ENCODE results near the gene RBM7. TPM values are rescaled to one million over a fixed set of nuclear protein-coding genes. Genes with fewer than 3 reads are reported as not detected.

Gene RBM7
- total RNA-seq, 4 donors from 2014 or later, result 14.7 to 15.5 (median 15.3) TPM

DNA sequence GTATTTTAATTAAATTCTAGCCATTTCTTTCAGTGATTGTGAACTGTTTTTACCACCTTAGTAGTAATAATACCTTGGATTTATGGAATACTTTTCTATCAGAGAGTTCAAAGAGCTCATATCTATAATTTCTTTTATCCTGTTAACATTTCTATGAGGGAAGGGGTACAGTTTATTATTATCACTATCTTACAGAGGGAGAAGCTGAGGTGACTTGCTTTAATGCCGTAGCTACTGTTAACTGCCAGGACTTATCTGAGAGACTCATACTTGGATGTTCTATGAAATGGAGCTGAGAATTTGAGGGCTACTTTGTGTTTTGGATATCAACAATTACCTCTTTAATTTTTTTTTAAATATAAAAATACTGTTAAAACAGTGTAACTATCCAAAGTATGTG, 42.1 kb downstream of the RBM7 start:
- no peak overlapping the region for H3K4me3 ChIP-seq
- no peak for DNase-seq (ENCODE audit: low spot score in 2 of 2)
- H3K9me3 ChIP-seq, result no peaks in the 10 kb centered on the region
- H3K27me3 ChIP-seq, result no peaks in the 10 kb centered on the region
- peaks cover 0 to 37% (median 12%) of the 10 kb centered on the region in 4 donors for H3K4me1 ChIP-seq
- no peak for TF ChIP-seq EP300 (IDR thresholded peaks at IDR 0.05)
- no peak for TF ChIP-seq POLR2A (IDR thresholded peaks at IDR 0.05)
- TF ChIP-seq, protein P1, sequence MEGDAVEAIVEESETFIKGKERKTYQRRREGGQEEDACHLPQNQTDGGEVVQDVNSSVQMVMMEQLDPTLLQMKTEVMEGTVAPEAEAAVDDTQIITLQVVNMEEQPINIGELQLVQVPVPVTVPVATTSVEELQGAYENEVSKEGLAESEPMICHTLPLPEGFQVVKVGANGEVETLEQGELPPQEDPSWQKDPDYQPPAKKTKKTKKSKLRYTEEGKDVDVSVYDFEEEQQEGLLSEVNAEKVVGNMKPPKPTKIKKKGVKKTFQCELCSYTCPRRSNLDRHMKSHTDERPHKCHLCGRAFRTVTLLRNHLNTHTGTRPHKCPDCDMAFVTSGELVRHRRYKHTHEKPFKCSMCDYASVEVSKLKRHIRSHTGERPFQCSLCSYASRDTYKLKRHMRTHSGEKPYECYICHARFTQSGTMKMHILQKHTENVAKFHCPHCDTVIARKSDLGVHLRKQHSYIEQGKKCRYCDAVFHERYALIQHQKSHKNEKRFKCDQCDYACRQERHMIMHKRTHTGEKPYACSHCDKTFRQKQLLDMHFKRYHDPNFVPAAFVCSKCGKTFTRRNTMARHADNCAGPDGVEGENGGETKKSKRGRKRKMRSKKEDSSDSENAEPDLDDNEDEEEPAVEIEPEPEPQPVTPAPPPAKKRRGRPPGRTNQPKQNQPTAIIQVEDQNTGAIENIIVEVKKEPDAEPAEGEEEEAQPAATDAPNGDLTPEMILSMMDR (IDR thresholded peaks at IDR 0.05), result no peak
- WGBS, 2 donors, result 86 to 88% methylated on average over 1 of the region's 1 CpG
- no peak overlapping the region for H3K27ac ChIP-seq
- H3K36me3 ChIP-seq, result peaks cover 0 to 24% (median 0%) of the 10 kb centered on the region in 3 donors

- no peak overlapping the region for H3K27ac ChIP-seq
These were observed 47.0 kb downstream of the RBM7 start for GRCh38 chr11:114447444-114447843.

DNA sequence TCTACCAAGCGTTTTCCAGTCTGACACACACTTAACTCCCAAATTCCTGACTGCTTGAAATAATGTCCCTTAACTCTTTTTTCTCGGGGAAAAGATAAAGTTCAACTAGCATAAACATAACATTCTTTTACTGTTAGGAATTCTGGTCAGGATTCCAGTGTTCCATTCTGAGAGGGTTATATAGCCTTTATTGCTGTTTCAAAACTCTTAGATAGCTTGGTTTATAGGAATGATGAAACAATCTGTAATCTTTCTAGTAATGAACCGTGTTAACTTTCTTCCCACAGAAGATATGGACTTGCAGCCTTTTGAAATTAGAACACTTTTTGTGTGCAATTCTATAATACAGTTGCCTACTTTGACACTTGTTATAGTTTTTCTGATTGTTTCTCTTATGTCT, 47.4 kb downstream of the RBM7 start:
- 50 to 53% methylated on average over 3 of the region's 3 CpGs for WGBS, 2 donors
- H3K4me1 ChIP-seq, result peaks cover 0 to 6% (median 0%) of the 10 kb centered on the region in 4 donors
- H3K27ac ChIP-seq, result no peak overlapping the region
- peaks cover 0 to 54% (median 0%) of the 10 kb centered on the region in 3 donors for H3K36me3 ChIP-seq
- no peaks in the 10 kb centered on the region for H3K27me3 ChIP-seq
- no peak overlapping the region for H3K4me3 ChIP-seq
- H3K9me3 ChIP-seq, result no peaks in the 10 kb centered on the region
- no peak for DNase-seq (ENCODE audit: low spot score in 2 of 2)
- no peak for TF ChIP-seq POLR2A (IDR thresholded peaks at IDR 0.05)
- TF ChIP-seq, protein P1 (IDR thresholded peaks at IDR 0.05), result no peak
- no peak for TF ChIP-seq EP300 (IDR thresholded peaks at IDR 0.05)

More at GRCh38 chr11:114447444-114447843, 47.0 kb downstream of the RBM7 start:
- H3K9me3 ChIP-seq, result no peaks in the 10 kb centered on the region
- no peak overlapping the region for H3K4me3 ChIP-seq
- H3K36me3 ChIP-seq, result peaks cover 0 to 50% (median 0%) of the 10 kb centered on the region in 3 donors
- peaks cover 0 to 10% (median 0%) of the 10 kb centered on the region in 4 donors for H3K4me1 ChIP-seq
- no peak for DNase-seq (ENCODE audit: low spot score in 2 of 2)
- 74 to 85% methylated on average over 2 of the region's 2 CpGs for WGBS, 2 donors
- no peaks in the 10 kb centered on the region for H3K27me3 ChIP-seq
- TF ChIP-seq, protein P1 (IDR thresholded peaks at IDR 0.05), result no peak
- TF ChIP-seq EP300 (IDR thresholded peaks at IDR 0.05) (no peak), POLR2A (IDR thresholded peaks at IDR 0.05) (no peak)

DNA sequence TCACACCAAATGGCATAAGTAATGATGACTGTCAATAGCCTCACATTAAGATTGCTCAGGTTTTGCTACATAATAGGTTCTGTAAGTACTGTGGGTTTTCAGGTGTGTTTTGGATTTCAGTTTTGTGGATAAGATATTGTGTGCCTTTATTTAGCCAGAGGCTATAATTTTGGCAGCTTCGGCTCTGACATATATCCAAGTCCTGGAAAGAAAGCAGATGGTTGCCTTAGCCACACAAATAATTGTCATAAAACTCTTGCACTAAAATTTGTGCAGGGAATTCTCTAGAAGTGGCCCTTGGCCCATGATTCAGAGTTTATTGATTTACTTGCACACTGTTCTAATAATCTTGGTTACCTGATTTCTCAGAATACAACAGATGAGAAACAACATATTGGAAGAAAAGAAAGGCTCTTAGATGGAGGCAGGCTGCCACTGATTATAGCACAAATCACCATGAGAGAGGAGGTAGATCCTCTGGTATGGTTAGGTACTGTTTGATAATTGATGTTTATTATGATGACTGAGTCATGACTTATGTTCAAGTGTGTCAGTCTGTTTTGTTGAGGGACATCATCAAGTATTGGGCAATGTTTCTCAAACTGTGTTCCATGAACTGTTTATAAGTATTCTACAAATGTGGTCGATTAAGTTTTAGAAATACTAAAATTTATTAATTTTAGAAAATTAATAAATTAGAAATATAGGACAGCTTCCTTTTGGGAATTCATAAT, 48.5 kb downstream of the RBM7 start:
- H3K9me3 ChIP-seq, result no peaks in the 10 kb centered on the region
- WGBS, 2 donors, result 93 to 95% methylated on average over 2 of the region's 2 CpGs
- H3K4me3 ChIP-seq, result no peak overlapping the region
- H3K27me3 ChIP-seq, result no peaks in the 10 kb centered on the region
- DNase-seq (ENCODE audit: low spot score in 2 of 2), result no peak
- peaks cover 0 to 4% (median 0%) of the 10 kb centered on the region in 4 donors for H3K4me1 ChIP-seq
- peaks cover 0 to 64% (median 0%) of the 10 kb centered on the region in 3 donors for H3K36me3 ChIP-seq
- no peak overlapping the region for H3K27ac ChIP-seq
- TF ChIP-seq EP300 (IDR thresholded peaks at IDR 0.05), result no peak

- no peak for DNase-seq (ENCODE audit: low spot score in 2 of 2)
- Histone ChIP-seq H3K4me3 (no peak overlapping the region), H3K36me3 (peaks cover 0 to 60% (median 0%) of the 10 kb centered on the region in 3 donors), H3K4me1 (peaks cover 0 to 4% (median 0%) of the 10 kb centered on the region in 4 donors), H3K27me3 (no peaks in the 10 kb centered on the region), H3K9me3 (no peaks in the 10 kb centered on the region), H3K27ac (no peak overlapping the region)
- TF ChIP-seq, protein P1 (IDR thresholded peaks at IDR 0.05), result no peak
- WGBS, 2 donors, result 78 to 82% methylated on average over 6 of the region's 6 CpGs
These were observed 49.4 kb downstream of the RBM7 start for GRCh38 chr11:114449845-114450244.
